SK-N-SH (cell line): ENCODE measurements around the gene BTD. TPM values are rescaled to one million over a fixed set of nuclear protein-coding genes. Genes with fewer than 3 reads are reported as not detected.
A peak's percentile ranks its signal among the peaks of the same experiment; 100 is the strongest.

Experiments used
- CTCF ChIA-PET: fragments of 300-600, 350-600 bp; formaldehyde crosslinking; extraction: SDS; loops from one replicate; lab custom pipeline; 2021; lab: Yijun Ruan, JAX
- POLR2A ChIA-PET: fragments of 350-600 bp; sonication (Branson Sonifier 250); formaldehyde crosslinking; extraction: SDS; loops from one replicate; lab custom pipeline; 2020; ENCODE audit warnings: antibody characterized with exemption, inconsistent platforms; lab: Yijun Ruan, JAX
- DNase-seq: peaks from one replicate; pipeline ENCODE4 v3.0.0; 2012
- H2AFZ ChIP-seq: fragments of 200-600 bp; sonication (generic); 2 replicates; pipeline ENCODE4 v1.8.1; 2016; ENCODE audit warnings: antibody characterized with exemption, mild to moderate bottlenecking, low read depth
- H3F3A ChIP-seq: fragments of 200-600 bp; sonication (generic); replicated peaks from 2 replicates; pipeline ENCODE3; 2016; ENCODE audit warnings: antibody characterized with exemption, mild to moderate bottlenecking; ENCODE audit not compliant: insufficient read depth
- H3K27ac ChIP-seq, 2 experiments: fragments of 200-500 bp in 1 of 2; fragments of 200-600 bp in 1 of 2; sonication (Bioruptor generic) in 1 of 2; sonication (generic), shearing (Covaris generic) in 1 of 2; 2 replicates each; pipeline versions ENCODE4 v1.5.1 to v1.6.1; 2014 to 2016; ENCODE audit warnings: low read depth in 2 of 2, inconsistent platforms in 1 of 2, low read length in 1 of 2, mild to moderate bottlenecking in 1 of 2, mixed read lengths in 1 of 2
- H3K27me3 ChIP-seq: fragments of 200-600 bp; sonication (generic), shearing (Covaris generic); 2 replicates; pipeline ENCODE4 v1.6.1; 2016; ENCODE audit warnings: mixed run types; ENCODE audit not compliant: insufficient read depth
- H3K36me3 ChIP-seq, 2 experiments: fragments of 200-500 bp in 1 of 2; fragments of 200-600 bp in 1 of 2; sonication (Bioruptor generic) in 1 of 2; sonication (generic) in 1 of 2; replicated peaks in 1 of 2; 2 replicates each; pipeline versions ENCODE3 to v1.5.1; 2014 to 2016; ENCODE audit warnings: low read length in 1 of 2, mild to moderate bottlenecking in 1 of 2; ENCODE audit not compliant: insufficient read depth in 2 of 2, control insufficient read depth in 1 of 2
- H3K4me1 ChIP-seq, 2 experiments: fragments of 200-500 bp in 1 of 2; fragments of 200-600 bp in 1 of 2; sonication (Bioruptor generic) in 1 of 2; sonication (generic), shearing (Covaris generic) in 1 of 2; 2 replicates each; pipeline versions ENCODE4 v1.5.1 to v1.6.1; 2014 to 2016; ENCODE audit warnings: low read depth in 1 of 2, low read length in 1 of 2, mixed run types in 1 of 2; ENCODE audit not compliant: insufficient read depth in 2 of 2, control insufficient read depth in 1 of 2
- H3K4me2 ChIP-seq: fragments of 200-600 bp; sonication (generic), shearing (Covaris generic); 2 replicates; pipeline ENCODE4 v1.6.1; 2017; ENCODE audit warnings: mixed run types
- H3K4me3 ChIP-seq, 2 experiments: fragments of 200-500 bp in 1 of 2; fragments of 200-600 bp in 1 of 2; sonication (Bioruptor generic) in 1 of 2; sonication (generic), shearing (Covaris generic) in 1 of 2; 2 replicates each; pipeline versions ENCODE4 v1.5.1 to v1.8.1; 2014 to 2016; ENCODE audit warnings: low read depth in 2 of 2, inconsistent platforms in 1 of 2, low read length in 1 of 2, mild to moderate bottlenecking in 1 of 2, mixed read lengths in 1 of 2, moderate library complexity in 1 of 2
- H3K79me2 ChIP-seq: fragments of 200-600 bp; sonication (generic); 2 replicates; pipeline ENCODE4 v1.8.1; 2017; ENCODE audit warnings: mild to moderate bottlenecking; ENCODE audit not compliant: insufficient read depth
- H3K9ac ChIP-seq: fragments of 200-600 bp; sonication (generic); 2 replicates; pipeline ENCODE4 v1.6.1; 2017; ENCODE audit warnings: mixed run types
- H3K9me2 ChIP-seq: fragments of 200-600 bp; sonication (generic); 2 replicates; pipeline ENCODE4 v1.6.1; 2017; ENCODE audit warnings: mixed run types
- H3K9me3 ChIP-seq: fragments of 200-600 bp; sonication (generic); 2 replicates; pipeline ENCODE4 v1.6.1; 2017; ENCODE audit warnings: mixed run types, mild to moderate bottlenecking, moderate library complexity
- H4K20me1 ChIP-seq: fragments of 200-600 bp; sonication (generic); 2 replicates; pipeline ENCODE4 v1.6.1; 2017; ENCODE audit warnings: mild to moderate bottlenecking, mixed run types; ENCODE audit not compliant: insufficient read depth
- CHD2 ChIP-seq: fragments of 150-350 bp; IDR thresholded peaks from 2 replicates; pipeline ENCODE4 v1.6.1; 2018; ENCODE audit warnings: low read length; ENCODE audit not compliant: partially characterized antibody
- FOXJ3 ChIP-seq: sonication (generic); formaldehyde crosslinking; IDR thresholded peaks from 2 replicates; pipeline ENCODE4 v1.5.1; 2020; ENCODE audit warnings: mild to moderate bottlenecking, missing genetic modification reagents
- GATA2 ChIP-seq: sonication (generic); formaldehyde crosslinking; IDR thresholded peaks from 2 replicates; pipeline ENCODE4 v1.5.0; 2020; ENCODE audit warnings: mild to moderate bottlenecking, missing genetic modification reagents
- JUND ChIP-seq: IDR thresholded peaks from 2 replicates; pipeline ENCODE4 v1.4.0; 2012
- MEF2A ChIP-seq: IDR thresholded peaks from 2 replicates; pipeline ENCODE4 v1.4.0; 2012; ENCODE audit warnings: low read depth, borderline replicate concordance
- MXI1 ChIP-seq: IDR thresholded peaks from 2 replicates; pipeline ENCODE4 v1.6.1; 2012; ENCODE audit warnings: mild to moderate bottlenecking, low read depth, low read length, improper control_type of control experiment
- POLR2AphosphoS5 ChIP-seq: IDR thresholded peaks from 2 replicates; pipeline ENCODE4 v1.6.1; 2012; ENCODE audit warnings: low read depth, low read length
- RFX5 ChIP-seq: IDR thresholded peaks from 2 replicates; pipeline ENCODE4 v1.6.1; 2012; ENCODE audit warnings: mild to moderate bottlenecking, improper control_type of control experiment, low read length
- RXRA ChIP-seq: IDR thresholded peaks from 2 replicates; pipeline ENCODE4 v1.4.0; 2012; ENCODE audit warnings: low read depth, mild to moderate bottlenecking, borderline replicate concordance
- WGBS: methylation state at CpG from one replicate; pipeline ENCODE4 v1.1.6; 2017; ENCODE audit warnings: low lambda C conversion rate; 5-methylcytosine and 5-hydroxymethylcytosine counted together
- polyA plus RNA-seq, 3 experiments: library from polyadenylated mRNA; depleted of rRNA; stranded (reverse); fragments of >200 nt; gene quantifications; 2 replicates each; pipeline ENCODE4 v1.2.3, GENCODE V29; 2012
- TF ChIP-seq, protein P1 (sequence below): IDR thresholded peaks from 2 replicates; pipeline ENCODE4 v1.6.1; 2012; ENCODE audit warnings: mild to moderate bottlenecking, low read depth, low read length, moderate library complexity
- TF ChIP-seq, protein P2 (sequence below): fragments of 150-350 bp; IDR thresholded peaks from 2 replicates; pipeline ENCODE4 v1.6.1; 2017; ENCODE audit warnings: antibody characterized with exemption, low read length, low read depth, borderline replicate concordance
- TF ChIP-seq, protein P3 (sequence below): fragments of 150-350 bp; IDR thresholded peaks from 2 replicates; pipeline ENCODE4 v1.6.1; 2016; ENCODE audit warnings: mild to moderate bottlenecking, low read depth, low read length
- TF ChIP-seq, protein P4 (sequence below): IDR thresholded peaks from 2 replicates; pipeline ENCODE4 v1.4.0; 2012; ENCODE audit warnings: low read depth, borderline replicate concordance

Gene BTD
- polyA plus RNA-seq, 1 of the 3 experiments (the other 2 are of a cell fraction), result 23.6 TPM

DNA sequence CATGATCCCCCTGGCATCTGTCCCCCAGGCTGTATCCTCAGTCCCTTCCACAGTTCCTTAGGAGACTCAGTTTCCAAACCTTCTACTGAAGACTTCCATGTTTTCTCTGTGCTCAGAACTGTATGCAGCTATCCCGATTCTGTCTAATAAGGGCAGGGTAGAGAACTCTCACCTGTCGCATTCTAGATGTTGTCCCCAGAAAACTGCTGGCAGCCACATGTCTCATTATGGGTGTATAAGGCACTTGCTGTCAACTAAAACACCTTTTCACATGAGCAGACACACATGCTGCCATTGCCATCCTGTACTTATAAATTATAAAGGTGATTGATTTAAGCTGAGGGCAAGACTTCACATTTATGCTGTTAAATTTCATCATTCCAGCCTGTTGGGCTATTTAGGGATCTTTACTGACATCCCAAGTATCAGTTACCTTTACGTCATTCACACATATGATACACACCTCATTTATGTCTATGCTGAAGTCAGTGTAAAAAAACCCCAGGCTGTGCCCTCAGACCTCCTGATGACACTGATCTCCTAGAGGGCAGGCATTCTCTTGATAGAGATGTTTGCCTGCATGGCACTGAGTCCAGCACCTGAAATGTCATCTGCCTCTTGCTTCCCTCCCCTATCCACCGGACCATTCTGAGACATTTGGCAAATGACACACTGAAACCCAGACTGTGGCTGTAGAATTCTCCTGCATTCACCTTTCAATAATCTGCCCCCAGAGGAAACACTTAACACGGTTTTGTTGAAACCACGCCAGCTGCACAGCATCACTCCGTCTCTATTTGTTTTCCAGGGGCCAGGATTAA lies 35.8 kb downstream of the BTD start (continued):
- TF ChIP-seq, protein P1, sequence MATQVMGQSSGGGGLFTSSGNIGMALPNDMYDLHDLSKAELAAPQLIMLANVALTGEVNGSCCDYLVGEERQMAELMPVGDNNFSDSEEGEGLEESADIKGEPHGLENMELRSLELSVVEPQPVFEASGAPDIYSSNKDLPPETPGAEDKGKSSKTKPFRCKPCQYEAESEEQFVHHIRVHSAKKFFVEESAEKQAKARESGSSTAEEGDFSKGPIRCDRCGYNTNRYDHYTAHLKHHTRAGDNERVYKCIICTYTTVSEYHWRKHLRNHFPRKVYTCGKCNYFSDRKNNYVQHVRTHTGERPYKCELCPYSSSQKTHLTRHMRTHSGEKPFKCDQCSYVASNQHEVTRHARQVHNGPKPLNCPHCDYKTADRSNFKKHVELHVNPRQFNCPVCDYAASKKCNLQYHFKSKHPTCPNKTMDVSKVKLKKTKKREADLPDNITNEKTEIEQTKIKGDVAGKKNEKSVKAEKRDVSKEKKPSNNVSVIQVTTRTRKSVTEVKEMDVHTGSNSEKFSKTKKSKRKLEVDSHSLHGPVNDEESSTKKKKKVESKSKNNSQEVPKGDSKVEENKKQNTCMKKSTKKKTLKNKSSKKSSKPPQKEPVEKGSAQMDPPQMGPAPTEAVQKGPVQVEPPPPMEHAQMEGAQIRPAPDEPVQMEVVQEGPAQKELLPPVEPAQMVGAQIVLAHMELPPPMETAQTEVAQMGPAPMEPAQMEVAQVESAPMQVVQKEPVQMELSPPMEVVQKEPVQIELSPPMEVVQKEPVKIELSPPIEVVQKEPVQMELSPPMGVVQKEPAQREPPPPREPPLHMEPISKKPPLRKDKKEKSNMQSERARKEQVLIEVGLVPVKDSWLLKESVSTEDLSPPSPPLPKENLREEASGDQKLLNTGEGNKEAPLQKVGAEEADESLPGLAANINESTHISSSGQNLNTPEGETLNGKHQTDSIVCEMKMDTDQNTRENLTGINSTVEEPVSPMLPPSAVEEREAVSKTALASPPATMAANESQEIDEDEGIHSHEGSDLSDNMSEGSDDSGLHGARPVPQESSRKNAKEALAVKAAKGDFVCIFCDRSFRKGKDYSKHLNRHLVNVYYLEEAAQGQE, result no peak
- TF ChIP-seq, protein P2, sequence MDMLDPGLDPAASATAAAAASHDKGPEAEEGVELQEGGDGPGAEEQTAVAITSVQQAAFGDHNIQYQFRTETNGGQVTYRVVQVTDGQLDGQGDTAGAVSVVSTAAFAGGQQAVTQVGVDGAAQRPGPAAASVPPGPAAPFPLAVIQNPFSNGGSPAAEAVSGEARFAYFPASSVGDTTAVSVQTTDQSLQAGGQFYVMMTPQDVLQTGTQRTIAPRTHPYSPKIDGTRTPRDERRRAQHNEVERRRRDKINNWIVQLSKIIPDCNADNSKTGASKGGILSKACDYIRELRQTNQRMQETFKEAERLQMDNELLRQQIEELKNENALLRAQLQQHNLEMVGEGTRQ, result no peak
- TF ChIP-seq CHD2 (no peak), JUND (no peak), MEF2A (no peak)

DNA sequence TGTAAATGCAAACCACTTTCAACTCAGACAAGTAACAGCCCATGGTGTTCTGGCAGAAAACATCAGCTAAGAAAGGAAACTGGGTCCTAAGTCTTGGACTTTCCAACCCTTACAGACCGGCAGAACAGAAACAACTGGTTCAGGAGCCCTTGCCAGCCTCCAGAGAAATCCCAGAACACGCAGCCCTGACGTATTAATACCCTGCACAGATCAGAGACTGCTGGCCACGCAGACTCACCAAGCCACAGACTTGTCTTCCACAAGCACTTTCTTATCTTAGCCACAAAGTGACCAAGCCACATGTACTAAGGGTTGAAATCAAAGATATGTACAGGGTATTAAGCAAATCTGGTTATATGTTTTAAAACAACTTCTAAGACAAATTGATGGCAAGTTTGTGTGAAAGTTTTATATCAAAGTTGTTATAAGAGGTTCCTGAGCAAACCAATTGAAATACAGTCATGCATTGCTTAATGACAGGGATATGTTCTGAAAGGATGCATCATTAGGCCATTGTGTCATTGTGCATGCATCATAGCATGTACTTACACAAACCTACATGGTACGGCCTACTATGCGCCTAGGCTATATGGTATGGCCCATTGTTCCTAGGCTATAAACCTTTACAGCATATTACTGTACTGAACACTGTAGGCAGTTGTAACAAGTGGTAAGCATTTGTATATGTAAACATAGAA lies 36.8 kb downstream of the BTD start:
- no peaks in the 10 kb centered on the region for H3K36me3 ChIP-seq
- peaks cover 66% of the 10 kb centered on the region for H3F3A ChIP-seq
- CTCF ChIA-PET, result interaction anchor here (1.4 kb wide), 1 partner anchor 609 kb away, joined by 3 read pairs; no protein-coding TSS in a partner anchor
- no peak for DNase-seq
- H3K9me2 ChIP-seq, result no peaks in the 10 kb centered on the region
- no peaks in the 10 kb centered on the region for H3K9me3 ChIP-seq
- H3K4me3 ChIP-seq, result no peak overlapping the region
- peak overlapping the region; percentile 10; the same call in 1 of the 2 replicates for H3K9ac ChIP-seq
- H3K4me1 ChIP-seq, result peaks cover 35 to 36% of the 10 kb centered on the region in 2 experiments
- H3K4me2 ChIP-seq, result 0 out of 2 replicates have a peak overlapping the region, but pooled peaks have one; percentile 6
- H3K79me2 ChIP-seq, result peaks cover 5% of the 10 kb centered on the region; the same call in 1 of the 2 replicates
- H3K27me3 ChIP-seq, result no peaks in the 10 kb centered on the region
- H3K27ac ChIP-seq, result peak overlapping the region; percentile 64 to 99; a peak in 3 of 4 replicates
- WGBS, result 85% methylated on average over 6 of the region's 6 CpGs
- POLR2A ChIA-PET, result no interaction called here
- TF ChIP-seq FOXJ3, result no peak
- TF ChIP-seq RXRA, result no peak
- TF ChIP-seq GATA2 (CRISPR knock-in tag), result no peak
- TF ChIP-seq, protein P3, sequence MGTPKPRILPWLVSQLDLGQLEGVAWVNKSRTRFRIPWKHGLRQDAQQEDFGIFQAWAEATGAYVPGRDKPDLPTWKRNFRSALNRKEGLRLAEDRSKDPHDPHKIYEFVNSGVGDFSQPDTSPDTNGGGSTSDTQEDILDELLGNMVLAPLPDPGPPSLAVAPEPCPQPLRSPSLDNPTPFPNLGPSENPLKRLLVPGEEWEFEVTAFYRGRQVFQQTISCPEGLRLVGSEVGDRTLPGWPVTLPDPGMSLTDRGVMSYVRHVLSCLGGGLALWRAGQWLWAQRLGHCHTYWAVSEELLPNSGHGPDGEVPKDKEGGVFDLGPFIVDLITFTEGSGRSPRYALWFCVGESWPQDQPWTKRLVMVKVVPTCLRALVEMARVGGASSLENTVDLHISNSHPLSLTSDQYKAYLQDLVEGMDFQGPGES, result no peak
- TF ChIP-seq POLR2AphosphoS5, result no peak
- TF ChIP-seq, protein P4, sequence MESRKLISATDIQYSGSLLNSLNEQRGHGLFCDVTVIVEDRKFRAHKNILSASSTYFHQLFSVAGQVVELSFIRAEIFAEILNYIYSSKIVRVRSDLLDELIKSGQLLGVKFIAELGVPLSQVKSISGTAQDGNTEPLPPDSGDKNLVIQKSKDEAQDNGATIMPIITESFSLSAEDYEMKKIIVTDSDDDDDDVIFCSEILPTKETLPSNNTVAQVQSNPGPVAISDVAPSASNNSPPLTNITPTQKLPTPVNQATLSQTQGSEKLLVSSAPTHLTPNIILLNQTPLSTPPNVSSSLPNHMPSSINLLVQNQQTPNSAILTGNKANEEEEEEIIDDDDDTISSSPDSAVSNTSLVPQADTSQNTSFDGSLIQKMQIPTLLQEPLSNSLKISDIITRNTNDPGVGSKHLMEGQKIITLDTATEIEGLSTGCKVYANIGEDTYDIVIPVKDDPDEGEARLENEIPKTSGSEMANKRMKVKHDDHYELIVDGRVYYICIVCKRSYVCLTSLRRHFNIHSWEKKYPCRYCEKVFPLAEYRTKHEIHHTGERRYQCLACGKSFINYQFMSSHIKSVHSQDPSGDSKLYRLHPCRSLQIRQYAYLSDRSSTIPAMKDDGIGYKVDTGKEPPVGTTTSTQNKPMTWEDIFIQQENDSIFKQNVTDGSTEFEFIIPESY, result no peak
- no peak for TF ChIP-seq MEF2A
- no peak for TF ChIP-seq RFX5
- TF ChIP-seq, protein P1, result no peak
- no peak for TF ChIP-seq MXI1
- TF ChIP-seq, all 33 proteins: peak for 0
- no peak overlapping the region for H2AFZ ChIP-seq
- H4K20me1 ChIP-seq, result no peaks in the 10 kb centered on the region
